Middle frontal gyrus (tissue), 1 donor: ENCODE measurements around the gene SLC22A25.
"Not testable (repeated sequence)": the region's sequence is repeated elsewhere in the genome, so short reads cannot be mapped to it uniquely, and the experiment has no call there.

ENCODE experiments used
- DNase-seq: peaks from one replicate; pipeline ENCODE4 v3.0.0-alpha.2; 2015; ENCODE audit warnings: low spot score; ENCODE audit errors: extremely low spot score

Gene SLC22A25

DNA sequence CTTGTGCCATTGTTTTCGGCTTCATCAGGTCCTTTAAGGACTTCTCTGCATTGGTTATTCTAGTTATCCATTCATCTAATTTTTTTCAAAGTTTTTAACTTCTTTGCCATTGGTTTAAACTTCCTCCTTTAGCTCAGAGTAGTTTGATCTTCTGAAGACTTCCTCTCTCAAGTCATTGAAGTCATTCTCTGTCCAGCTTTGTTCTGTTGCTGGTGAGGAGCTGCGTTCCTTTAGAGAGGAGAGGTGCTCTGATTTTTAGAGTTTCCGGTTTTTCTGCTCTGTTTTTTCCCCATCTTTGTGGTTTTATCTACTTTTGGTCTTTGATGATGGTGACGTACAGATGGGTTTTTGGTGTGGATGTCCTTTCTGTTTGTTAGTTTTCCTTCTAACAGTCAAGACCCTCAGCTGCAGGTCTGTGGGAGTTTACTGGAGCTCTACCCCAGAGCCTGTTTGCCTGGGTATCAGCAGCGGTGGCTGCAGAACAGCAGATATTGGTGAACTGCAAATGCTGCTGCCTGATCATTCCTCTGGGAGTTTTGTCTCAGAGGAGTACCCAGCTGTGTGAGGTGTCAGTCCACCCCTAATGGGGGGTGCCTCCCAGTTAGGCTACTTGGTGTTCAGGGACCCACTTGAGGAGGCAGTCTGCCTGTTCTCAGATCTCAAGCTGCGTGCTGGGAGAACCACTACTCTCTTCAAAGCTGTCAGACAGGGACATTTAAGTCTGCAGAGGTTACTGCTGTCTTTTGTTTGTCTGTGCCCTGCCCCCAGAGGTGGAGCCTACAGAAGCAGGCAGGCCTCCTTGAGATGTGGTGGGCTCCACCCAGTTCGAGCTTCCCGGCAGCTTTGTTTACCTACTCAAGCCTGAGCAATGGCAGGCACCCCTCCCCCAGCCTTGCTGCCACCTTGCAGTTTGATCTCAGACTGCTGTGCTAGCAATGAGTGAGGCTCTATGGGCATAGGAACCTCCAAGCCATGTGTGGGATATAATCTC is 7.6 kb downstream of the SLC22A25 start:
- DNase-seq, result not testable (repeated sequence)

DNA sequence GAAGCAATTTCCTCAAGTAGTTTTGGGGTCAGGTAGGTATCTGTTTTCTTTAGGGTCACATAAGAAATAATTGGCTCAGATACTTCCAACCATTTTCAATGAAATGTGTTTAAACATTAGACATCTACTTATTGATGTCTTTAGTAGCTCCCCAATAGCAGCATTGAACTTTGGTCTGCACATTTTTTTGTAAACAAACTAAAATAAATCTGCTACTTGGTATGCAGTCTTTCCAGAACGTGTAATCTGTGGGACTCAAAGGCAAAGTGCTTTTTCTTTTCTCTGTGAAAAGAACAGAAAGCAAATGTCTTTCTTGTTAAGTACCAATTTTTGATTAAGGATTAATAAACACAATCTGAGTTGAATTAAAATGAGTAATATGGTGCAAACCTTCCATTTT is 13.6 kb downstream of the SLC22A25 start:
- DNase-seq, result no peak

DNA sequence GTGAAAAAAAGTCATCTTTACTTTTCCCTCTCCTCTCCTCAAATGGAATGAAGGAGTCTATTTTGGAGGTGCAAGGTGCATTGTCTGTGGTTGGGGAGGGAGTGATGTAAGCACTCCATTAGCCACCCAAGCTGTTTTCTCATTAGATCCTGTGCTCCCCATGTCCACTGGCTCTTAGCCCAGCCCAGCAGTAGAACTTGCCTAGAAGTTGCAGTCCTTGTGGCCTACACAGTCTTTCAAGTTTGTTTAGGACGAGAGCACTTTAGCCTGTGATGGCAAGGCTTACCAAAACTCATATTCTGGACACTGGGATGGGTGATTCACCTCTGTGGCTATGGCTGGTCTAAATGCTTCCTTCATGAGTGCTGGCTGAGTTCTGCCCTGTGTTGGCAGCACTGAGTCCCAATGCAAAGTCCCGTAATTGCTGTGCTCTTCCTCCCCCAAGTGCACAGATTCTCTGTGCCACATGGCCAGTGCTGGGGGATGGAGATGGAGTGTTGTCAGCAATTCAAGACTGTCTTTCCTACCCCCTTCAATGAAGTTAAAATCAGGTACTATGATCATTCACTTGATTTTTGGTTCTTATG is 15.8 kb downstream of the SLC22A25 start:
- DNase-seq, result no peak

DNA sequence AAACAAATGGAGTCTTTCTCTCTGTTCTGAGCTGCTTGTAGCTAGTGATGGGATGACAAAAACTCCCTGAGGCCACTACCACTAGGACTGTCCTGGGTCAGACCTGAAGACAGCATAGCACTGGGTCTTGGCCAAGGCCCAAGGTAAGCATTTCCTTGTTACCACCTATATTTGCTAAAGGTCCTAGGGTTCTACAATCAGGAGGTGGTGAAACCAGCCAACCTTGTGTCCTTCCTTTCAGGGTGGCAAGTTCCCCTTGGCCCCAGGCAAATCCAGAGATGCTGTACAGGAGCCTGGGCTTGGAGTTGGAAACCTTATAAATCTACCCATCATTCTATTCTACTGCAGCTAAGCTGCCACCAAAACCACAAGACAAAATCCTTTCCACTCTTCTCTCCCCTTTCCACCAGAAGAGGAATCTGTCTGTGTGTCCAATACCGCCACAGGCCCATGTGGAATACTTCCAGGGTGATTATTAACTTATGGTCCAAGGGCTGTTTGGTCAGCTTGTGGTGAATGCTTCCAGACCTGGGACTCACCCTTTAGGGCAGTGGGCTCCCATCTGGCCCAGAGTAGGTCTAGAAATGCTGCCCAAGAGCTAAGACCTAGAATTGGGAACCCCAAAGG is 16.8 kb downstream of the SLC22A25 start:
- DNase-seq, result no peak

DNA sequence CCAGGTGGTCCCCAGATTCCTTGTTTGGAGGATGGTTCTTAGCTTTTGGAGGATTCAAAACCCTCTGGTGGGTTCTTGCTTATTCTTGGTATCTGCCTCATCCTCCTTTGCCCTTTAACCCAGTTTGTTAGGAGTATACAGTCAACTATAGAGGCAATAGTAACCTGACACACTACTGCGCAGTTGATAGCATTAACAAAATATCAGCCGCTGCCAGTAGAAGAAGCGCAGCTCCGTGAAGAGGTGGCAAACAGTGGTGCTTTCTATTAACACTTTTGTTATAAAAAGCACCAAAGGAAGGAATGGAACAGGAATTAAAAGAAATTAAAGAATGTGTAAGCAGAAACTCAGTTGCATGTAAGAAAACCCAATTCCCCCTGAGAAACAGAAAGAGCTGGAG is 29.3 kb downstream of the SLC22A25 start:
- no peak for DNase-seq

DNA sequence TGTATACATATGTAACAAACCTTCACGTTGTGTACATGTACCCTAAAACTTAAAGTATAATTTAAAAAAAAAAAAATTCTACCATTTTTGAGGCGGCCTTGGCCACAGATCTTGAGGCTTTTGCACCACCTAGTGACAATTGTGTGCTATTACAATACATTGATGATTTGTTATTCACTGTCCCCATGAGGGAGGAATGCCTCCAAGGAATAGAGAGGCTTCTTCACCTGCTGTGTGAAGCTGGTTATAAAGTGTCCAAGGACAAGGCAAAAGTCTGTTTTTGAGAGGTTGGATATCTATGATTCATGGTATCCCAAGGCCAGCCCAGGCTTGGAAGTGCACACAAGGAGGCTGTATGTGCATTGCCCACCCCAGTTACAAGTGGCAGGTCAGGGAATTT is 30.7 kb downstream of the SLC22A25 start:
- no peak for DNase-seq

DNA sequence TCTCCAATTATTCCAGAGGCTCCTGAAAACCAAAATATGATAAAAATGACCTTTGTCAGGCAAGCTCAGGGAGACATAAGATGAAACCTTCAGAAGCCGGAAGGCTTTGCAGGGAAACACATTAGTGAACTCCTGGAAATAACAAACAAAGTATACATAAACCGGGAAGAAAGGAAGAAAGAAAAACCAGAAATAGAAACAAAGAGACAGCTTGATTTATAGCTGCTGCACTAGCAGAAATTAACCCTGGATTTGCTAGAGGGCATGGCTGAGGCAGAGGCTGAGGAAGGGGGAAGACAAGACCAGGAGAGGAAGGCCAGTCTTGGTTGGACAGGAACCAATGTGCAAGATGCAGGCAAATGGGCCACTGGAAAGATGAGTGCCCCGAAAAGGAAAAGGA is 33.3 kb downstream of the SLC22A25 start:
- DNase-seq, result no peak
